RCC 7860 (cell line): ENCODE results near the gene WDR5.

ENCODE experiments used
- DNase-seq: peaks from one replicate; pipeline ENCODE4 v3.0.0-alpha.2; 2015; ENCODE audit warnings: low spot score
- FAIRE-seq: peaks from 2 replicates; lab custom pipeline; 2012; peaks lifted over from hg19 to GRCh38; lab: Jason Lieb, UNC

WDR5 gene

DNA sequence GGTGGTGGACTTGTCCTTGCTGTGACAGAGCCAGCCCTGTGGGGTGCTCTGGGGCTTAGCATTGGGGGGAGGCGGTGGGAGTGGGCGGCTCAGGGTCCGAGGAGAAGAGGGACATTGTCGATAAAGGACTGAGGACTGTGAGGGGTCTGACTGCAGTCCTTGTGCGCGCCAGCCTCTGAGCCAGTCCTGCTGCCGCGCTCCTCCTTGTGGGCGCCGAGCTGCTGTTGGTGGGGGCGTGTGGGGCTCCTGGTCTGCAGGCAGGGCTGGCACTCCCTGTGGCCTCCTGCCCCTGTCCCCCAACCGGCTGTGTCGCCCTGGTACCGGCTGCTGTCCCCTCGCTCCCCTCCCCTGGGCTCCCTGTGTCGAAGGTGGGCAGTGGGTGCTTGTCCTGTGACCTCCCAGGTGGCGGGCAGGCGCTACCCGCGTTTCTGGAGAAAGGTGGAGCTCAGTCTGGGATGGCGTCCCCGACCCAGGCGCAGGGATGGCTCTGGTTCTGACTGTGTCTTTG is 21.6 kb downstream of the WDR5 start:
- FAIRE-seq: no peak
- DNase-seq: no peak

DNA sequence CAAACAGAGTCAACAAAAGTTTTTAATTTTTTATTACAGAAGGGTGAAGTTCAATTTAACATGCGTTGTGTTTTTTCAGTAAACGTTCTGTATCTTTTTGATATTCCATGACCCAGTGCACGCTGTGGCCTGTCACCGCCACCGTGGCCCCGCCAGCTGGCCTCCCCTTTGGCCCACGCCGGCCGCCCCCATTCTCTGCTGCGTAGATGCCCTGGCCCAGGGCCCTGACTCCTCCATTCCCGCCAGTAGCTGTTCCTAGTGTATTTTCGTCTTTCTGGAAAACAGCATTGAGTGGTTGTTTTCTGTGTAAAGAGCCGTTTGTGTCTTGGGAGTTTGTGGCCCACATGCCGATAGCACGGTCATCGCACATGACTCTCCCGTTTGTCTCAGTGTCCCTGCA is 22.4 kb downstream of the WDR5 start:
- DNase-seq (no peak), FAIRE-seq (no peak)

DNA sequence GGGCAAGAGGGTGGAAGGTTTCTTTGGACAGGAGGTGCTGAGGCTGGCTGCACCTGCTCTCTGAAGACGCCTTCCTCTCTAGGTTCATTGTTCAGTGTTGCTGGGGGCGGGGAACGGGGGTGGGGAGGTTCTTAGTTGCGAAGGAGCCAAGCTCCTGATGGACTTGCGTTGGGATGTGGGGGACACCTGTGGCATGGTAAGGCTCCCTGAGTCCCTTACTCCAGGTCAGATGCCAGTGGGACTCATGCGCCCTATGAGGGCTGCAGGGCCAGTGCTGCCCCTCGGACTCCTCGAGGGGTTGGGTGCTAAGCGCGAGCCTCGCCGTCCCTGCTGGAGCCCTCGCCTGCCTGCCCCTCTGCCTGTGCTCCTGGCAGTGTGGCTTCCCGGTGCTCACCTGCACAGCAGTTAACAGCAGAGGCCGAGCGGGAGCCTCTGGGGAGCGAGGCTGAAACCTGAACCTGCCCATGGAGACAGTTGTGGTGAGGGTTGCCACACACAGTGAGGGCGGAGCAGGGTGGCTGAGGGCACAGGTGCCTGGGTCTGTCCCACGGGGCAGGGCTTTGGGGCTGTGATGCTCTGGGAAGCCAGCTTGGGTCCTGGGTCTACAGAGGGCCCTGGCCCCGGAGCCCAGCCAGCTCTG is 23.0 kb downstream of the WDR5 start:
- FAIRE-seq (no peak), DNase-seq (no peak)

DNA sequence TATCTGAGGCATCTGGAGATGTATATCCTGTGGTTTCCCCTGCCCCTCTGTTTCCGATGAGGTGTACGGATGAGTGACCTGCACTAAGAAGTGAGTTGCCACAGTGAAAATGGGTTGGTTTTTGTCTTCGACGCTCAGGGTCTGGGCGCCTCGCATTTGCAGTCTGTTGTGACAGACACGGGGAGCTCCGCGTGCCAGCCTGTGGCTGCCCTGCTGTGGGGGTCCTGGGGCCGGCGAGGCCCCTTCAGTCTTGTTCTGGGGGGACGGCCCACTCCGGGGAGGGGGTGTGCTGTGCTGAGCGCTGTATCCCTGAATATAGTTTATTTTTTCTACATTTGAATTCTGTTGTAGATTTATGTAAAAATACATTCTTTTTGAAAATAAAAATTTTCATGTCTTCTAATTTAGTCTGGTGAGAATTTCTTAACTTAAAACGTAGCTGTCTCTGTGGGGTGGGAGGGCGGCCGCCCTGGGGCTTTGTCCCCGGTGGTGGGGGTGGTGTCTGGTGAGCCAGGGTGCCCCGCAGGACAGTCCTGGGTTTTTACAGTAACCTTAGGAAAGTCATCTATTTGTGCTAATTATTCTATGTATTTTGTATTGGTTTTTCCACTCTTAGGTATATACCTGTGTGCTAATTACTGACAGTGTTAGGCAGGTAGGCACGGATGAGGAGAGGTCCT is 23.8 kb downstream of the WDR5 start:
- FAIRE-seq: no peak
- DNase-seq: no peak

DNA sequence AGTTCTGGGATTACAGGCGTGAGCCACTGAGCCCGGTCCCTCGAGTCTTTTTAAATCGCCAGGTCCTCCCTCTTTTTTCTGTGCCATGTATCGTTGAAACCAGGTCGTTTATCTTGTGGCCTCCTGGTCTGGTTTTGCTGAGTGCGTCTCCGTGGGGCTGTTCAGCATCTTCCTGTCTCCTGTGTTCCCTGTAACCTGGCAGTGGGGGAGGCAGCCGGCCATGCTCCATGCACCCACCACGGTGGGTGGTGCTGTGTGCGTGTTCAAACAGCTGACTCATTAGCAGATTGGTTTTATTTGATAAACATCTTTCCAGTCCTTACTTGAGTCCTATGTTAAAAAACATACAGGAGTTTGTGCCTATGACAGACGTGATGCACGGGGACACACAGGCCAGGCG is 25.8 kb downstream of the WDR5 start:
- FAIRE-seq (no peak), DNase-seq (no peak)

DNA sequence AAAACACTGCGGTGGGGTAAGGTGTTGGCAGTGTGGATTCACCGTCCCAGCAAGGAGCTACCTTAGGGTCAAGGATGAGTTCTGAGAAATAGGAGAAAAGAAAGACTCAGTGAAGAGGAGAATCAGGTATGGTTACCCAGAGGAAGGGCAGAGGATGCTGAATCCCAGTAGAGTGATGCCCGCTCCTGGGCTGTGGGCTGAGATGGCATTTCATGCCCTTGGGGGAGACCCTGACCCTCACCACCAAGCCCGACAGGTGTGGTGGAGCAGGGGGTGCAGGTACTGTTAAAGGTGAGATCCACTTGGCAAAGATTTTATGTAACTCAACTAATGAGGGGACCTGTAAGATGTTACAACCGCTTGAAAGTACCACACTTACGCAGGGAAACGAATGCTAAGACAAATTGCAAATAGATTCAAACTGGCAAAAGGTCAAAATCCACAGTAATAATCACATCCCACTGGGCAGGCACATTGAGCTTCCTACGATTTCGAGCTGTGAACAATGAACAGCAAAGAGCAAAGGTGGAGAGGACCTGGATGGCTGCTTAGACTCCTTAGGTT is 26.4 kb downstream of the WDR5 start:
- no peak for FAIRE-seq
- DNase-seq: no peak

DNA sequence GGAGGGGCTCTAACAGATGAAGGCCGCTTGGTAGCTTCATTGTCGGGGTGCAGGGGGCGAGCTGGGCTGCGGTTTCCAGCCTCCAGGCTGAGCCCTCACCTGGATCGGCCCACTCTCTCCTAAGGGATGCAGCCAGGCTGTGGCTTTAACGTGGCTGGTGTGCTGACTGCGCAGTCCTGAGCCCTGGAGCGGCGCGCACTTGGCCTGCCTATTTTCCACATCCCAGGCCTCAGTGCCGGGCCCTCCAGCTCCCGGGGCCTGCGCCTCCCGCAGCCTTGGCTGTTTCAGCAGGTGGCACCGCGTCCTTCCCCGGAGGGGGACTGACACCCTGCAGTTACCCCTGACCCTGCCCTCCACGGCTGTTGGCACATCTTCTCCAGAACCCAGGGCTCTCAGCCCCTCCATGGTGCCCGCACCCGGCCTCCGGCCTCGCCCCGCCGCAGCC is 27.1 kb downstream of the WDR5 start:
- no peak for DNase-seq
- no peak for FAIRE-seq

DNA sequence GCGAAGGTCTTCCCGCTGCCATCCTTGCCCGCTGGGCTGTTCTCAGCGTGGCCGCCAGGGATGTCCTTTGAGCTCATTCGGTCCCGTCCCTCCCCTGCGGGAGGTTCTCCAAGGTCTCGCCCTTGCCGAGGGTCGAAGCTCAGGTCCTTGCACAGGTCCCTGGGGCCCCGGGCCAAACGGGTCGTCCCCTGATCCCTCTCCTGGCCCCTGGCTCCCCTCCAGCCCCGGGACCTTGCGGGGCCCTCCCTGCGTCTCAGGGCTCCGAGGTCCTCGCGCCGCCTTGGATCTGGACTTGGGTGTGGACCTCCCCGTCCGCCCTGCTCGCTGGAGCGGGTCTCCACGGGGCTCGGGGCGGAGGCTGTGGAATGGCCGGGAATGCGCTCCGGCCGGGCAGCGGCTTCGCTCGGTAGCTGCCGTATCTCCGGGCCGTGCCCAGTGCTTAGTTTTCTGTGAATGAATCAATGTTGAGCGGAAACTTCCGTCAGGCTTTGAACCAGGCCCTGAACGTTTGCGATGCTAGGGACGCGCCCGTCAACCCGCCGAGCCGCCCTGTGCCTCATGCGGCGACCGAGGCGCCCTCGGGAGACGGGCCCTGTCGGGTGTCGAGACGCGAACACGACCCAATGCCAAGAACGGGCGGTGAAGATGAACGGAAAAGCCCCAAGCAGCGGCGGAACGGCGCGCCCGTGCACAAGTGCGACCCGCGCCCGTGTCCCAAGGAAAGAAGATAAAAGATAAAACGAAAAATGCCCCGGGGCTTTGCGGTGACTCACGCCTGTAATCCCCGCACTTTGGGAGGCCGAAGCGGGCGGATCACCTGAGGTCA is 27.7 kb downstream of the WDR5 start:
- FAIRE-seq (no peak), DNase-seq (no peak)

DNA sequence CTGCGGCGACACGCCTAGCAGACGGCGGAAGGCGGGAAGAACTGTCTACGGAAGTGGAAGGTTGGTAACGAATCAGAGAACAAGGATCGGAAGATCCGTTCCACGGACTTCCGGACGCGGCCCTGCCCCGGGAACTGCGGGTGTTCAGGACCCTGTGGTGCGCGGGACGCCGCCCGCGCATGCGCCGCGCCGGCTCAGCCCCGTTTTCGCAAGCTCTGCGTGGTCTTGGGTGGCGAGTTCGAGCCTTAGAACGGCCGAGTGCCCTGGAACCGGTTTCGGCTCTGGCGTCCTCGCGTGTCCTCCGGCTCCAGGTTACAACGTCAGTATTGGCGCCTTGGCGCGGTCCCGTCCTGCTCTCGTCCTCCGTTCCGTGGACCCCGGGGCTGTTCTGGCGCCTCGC is 29.0 kb downstream of the WDR5 start:
- no peak for FAIRE-seq

DNA sequence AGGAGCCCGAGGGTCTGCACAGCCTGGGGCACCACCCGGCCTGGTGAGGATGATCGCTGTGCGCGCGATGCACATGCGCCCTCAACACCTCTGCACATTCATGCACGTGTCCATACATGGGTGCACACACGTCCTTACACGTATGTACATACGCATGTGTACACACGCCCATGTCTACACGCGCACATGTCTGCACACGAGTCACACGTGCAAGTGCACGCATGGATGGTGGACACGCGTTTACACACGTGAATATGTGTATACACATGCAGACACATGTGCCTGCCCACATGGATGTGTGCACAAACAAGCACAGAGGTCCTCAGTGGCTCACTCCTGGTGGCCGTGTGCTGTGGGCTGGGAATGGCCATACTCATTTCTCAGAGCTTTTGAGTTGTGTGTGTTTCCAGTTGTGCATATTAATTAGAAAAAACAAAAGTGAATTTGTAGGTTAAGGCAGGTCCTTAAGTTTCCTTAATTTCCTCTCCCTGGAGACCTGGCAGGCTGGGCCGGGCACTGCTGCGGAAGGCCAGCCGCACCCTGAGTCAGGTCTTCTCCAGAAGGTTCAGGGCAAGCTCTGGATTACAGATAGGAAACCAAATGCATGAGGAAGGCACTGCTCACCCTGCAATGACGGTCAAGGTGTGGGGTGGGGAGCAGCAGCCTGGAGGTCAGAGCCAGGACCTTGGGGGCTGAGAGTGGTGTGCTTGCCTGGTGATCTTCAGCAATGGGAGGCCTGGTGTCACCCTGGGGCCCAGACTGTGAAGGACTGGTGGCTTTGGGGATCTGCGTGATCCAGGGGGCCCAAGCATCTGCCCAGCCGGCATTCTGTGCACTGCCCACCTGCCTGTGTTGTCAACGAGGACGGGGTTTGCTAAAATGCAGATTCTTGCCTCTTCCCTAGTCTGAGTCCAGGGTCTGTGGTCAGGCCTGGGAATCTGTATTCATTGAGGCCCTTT is 29.8 kb downstream of the WDR5 start:
- FAIRE-seq (no peak), DNase-seq (no peak)

More for the DNA sequence above, 29.0 kb downstream of the WDR5 start:
- DNase-seq: no peak

DNA sequence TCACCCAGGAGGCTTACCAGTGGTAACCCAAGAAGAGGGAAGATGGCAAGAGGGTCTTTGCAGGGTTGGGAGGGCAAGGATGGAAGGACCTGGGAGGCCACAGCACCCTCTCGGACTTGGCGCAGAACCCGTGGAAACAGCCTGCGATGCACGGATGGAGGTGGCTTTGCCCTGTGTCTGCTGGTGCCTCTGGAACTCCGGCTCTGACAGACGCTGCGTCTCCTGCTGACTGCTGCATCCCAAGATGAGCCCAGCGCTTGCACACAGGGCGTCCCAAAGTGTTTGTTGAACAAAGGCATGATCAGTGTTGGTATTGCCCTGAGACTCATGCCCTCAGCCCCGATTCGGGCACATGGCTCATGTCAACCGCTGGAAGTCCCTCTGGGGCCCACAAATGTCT is 30.5 kb downstream of the WDR5 start:
- FAIRE-seq (no peak), DNase-seq (no peak)

DNA sequence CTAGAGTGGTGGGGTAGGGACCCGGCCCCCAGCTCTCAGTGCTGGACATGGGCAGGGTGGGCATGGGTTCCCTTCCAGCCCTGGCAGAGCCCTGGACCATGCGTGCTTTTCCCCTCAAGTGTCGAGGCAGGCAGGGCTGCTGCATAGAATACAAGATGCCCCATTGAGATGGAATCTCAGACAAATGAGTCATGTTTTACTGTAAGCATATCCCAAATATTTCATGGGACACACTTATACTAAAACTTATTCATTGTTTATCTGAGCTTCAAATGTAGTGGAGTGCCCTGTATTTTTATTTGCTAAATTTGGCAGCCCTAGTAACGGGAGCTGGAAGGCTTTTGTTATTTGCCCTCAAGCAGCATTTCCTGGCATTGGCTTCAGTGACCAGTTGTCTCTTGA is 31.6 kb downstream of the WDR5 start:
- no peak for DNase-seq
- FAIRE-seq: no peak

DNA sequence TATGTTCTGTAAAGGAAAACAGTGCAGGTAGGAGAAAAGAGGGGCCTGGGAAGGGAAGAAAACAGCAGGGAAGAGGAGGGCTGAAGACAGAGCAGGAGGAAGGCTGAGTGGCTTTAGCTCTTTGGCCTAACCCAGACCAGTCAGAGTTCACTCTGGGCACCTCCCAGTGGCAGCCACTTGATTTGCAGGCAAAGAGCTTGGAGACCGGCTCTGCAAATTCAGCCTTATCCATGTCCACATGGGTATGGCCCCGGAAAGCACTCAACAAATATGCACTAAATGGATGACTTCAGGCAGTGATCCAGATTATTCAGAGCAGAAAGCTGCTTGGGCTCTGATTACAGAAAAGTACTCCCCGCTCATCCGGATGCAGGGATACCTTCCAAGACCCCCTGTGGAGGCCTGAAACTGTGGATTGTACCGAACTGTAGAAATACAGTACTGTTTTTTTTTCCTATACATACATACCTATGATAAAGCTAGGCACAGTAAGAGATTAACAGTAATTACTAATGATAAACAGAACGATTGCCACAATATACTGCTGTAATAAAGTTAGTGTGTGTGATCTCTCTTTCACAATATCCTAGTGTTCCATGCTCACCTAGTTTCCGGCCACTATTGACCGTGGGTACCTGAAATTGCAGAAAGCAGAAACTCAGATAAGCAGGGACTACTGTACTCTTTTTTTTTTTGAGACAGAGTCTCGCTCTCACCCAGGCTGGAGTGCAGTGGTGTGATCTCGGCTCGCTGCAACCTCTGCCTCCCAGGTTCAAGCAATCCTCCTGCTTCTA is 33.1 kb downstream of the WDR5 start:
- DNase-seq: peak; percentile 23
- no peak for FAIRE-seq

DNA sequence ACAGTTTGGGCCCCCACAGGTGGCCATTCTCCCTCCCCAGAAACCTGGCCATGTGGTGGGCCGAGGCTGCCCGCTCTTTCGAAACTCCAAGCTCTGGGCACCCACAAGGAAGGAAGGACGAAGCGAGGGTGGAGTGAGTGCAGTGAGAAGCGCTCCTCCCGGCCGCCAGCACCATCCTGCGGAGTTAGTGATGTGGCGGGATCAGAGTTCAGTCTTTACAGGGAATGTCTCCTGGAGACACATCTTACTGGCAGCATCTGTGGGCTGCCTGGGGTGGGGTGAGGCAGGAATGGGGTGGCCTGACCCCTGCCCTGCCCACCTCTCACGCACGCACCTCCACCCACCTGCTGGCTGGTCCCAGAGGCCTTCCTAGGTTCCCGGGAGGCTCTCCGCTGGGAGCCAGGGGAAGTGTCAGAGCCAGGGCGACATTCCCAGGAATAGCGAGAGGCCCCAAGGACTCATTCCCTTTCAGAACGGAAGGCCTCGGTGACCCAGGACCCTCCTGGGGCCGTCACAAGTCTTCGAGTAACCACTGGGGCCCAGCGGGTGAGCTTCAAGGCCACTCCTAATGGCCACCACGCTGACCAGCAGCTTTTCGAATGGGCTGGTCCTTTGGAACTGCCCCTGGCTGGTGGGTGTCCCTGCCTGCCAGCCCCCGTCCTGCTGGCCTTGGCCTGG is 34.0 kb downstream of the WDR5 start:
- DNase-seq (no peak), FAIRE-seq (no peak)

DNA sequence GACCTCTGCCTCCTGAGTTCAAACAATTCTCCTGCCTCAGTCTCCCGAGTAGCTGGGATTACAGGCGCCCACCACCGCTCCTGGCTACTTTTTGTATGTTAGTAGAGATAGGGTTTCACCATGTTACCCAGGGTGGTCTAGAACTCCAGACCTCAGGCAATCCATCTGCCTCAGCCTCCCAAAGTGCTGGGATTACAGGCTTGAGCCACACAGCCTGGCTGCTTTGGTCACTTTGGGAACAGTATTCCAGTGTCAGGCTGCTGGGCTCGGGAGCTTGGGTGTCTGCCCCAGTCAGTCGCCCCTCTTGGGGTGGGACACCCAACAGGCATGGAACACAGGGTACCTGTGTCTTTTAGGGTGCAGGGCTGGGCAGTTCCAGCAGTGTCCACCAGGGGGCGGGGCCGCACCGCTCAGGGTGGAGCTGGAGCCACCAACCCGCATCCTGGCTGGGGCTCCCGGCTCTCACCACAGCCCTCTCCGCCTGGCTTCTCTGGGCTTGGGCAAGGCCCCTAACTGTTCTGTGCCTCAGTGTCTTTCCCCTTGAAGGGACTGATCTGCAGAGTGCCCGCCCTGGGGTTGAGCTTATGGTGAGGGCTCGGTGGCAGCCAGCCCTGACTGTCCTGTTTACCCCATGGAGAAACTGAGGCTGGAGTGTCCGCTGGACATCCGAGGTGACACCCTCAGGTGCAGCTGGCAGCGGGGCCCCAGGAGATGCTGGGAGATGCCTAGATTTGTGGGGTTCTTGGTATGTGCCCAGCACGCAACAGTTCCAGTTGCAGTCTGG is 34.8 kb downstream of the WDR5 start:
- DNase-seq (no peak), FAIRE-seq (no peak)

DNA sequence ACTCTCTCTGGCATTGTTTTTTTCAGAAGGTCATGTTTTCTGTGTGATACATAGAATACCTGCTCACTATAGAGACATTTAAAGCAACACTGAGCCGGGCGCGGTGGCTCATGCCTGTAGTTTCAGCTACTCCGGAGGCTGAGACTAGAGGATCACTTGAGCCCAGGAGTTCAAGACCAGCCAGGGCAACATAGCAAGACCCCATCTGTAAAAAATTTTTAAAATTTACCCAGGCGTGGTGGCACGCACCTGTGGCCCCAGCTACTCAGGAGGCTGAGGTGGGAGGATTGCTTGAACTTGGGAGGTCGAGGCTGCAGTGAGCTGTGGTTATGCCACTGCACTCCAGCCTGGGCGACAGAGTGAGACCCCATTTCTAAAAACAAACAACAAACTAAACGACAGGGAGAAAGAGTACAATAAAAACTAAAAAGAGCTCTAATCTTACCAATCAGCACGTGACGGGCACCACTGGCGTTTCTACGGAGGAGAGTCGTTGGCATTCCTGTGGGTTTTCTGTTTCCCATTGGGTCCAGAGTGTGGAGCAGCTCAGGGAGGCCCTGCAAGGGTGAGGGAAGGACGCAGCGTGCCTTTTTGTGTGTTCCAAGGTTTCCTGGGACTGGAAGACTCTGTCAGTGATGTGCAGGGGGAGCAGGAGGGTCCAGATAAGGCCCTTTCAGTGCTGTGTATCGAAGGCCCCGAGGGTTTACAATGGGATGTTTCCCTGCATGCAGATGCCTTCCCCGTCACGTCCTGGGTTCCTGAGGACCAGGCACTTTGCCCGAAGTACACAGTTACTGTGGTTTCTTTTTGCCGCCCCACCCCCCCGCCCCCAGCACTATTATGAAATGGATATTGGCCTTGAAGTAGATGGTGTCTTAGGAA is 35.7 kb downstream of the WDR5 start:
- DNase-seq: no peak
- FAIRE-seq: no peak
